Erythroblast (primary cell): ENCODE results near the gene TSC22D2.

Experiments
- GATA1 ChIP-seq: IDR thresholded peaks from 2 replicates; pipeline ENCODE4 v1.6.1; 2011; ENCODE audit warnings: low read depth, mild to moderate bottlenecking, control low read depth, low read length, moderate library complexity
- POLR2A ChIP-seq: IDR thresholded peaks from 2 replicates; pipeline ENCODE4 v1.6.1; 2011; ENCODE audit warnings: mild to moderate bottlenecking, low read length

DNA sequence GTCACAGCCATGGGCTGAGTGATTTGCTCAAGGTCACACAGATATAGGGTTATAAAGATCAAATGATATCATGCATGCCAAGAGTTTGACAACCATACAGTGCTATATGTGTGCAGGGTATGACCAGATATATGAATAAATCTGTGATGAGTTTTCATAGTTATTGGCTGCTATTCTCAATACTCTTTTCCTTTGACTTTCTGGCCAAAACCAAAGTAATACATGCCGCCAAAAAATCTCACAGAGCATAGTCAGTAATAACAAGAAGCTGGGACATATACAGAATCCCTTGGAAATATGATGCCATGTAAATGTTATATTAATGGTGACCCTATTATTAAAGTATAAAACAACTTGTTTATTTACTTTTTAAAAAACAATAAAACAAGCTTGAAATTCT, 11.6 kb upstream of the TSC22D2 start:
- TF ChIP-seq POLR2A (no peak), GATA1 (no peak)
